C4-2B (cell line): ENCODE data around the gene TFIP11.

Experiments
- H3K27ac ChIP-seq: fragments of 450-650 bp; 2 replicates; pipeline ENCODE4 v1.5.1; 2017
- ZFX ChIP-seq: fragments of 450-650 bp; IDR thresholded peaks from 2 replicates; pipeline ENCODE4 v1.6.1; 2017
- TF ChIP-seq, protein P1 (sequence below): fragments of 450-650 bp; conservative IDR thresholded peaks from 2 replicates; pipeline ENCODE4 v1.5.1; 2017; ENCODE audit warnings: mild to moderate bottlenecking

The TFIP11 gene

DNA sequence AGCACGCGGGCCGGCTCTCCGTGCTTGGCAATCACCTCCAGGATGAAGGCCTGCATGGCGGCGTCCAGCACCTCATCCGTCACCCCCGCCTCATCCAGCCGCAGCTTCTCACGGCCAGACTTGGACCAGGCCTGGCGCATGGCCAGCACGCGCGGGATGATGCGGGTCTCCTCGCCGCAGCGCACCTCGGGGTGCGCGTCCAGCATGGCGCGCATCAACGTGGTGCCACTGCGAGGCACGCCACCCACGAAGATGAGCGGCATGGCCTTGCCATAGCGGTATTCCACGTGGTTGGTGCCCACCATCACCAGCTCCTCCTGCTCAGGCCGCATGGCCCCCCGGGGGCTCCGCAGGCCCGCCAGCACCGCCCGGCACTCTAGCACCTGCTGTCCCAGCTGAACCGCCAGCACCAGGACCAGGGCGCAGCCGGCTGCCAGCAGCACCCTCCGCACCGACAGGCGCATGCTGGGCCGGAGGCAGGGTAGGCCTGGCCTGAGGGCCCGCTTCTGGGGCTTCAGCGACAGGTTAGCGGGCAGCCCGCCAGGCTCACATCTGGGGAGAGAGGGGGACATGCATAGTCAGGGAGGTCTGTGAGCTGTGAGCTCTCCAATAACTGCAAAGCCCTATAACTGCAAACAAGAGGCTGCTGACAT is 29.0 kb upstream of the TFIP11 start:
- TF ChIP-seq, protein P1, sequence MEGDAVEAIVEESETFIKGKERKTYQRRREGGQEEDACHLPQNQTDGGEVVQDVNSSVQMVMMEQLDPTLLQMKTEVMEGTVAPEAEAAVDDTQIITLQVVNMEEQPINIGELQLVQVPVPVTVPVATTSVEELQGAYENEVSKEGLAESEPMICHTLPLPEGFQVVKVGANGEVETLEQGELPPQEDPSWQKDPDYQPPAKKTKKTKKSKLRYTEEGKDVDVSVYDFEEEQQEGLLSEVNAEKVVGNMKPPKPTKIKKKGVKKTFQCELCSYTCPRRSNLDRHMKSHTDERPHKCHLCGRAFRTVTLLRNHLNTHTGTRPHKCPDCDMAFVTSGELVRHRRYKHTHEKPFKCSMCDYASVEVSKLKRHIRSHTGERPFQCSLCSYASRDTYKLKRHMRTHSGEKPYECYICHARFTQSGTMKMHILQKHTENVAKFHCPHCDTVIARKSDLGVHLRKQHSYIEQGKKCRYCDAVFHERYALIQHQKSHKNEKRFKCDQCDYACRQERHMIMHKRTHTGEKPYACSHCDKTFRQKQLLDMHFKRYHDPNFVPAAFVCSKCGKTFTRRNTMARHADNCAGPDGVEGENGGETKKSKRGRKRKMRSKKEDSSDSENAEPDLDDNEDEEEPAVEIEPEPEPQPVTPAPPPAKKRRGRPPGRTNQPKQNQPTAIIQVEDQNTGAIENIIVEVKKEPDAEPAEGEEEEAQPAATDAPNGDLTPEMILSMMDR, result no peak
- TF ChIP-seq ZFX, result no peak
- no peak overlapping the region for H3K27ac ChIP-seq

DNA sequence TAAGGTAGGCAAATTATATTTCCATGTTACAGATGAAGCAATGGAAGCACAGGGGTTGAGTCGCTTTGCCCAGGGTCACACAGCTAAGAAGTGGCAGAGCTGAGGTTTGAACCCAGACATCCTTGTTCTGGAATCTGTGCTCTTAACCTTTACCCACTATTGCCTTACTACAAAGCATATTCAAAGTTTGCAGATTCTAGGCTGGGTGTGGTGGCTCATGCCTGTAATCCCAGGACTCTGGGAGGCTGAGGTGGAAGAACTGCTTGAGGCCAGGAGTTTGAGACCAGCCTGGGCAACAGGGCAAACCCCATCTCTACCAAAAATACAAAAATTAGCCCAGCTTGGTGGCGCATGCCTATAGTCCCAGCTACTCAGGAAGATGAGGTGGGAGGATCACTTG is 27.8 kb upstream of the TFIP11 start:
- TF ChIP-seq, protein P1, result no peak
- TF ChIP-seq ZFX, result no peak
- H3K27ac ChIP-seq, result no peak overlapping the region

DNA sequence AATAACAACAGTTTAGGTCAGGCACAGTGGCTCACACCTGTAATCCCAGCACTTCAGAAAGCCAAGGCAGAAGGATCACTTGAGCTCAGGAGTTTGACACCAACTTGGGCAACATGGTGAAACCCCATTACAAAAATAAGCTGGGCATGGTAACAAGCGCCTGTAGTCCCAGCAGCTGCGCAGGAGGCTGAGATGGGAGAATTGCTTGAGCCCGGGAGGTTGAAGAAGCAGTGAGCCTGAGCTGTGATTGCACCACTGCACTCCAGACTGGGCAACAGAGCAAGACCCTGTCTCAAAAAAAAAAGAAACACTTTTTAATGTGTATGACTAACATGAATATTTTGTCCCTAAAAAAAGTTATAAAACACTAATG is 24.5 kb upstream of the TFIP11 start:
- no peak overlapping the region for H3K27ac ChIP-seq
- no peak for TF ChIP-seq ZFX
- TF ChIP-seq, protein P1, result no peak

DNA sequence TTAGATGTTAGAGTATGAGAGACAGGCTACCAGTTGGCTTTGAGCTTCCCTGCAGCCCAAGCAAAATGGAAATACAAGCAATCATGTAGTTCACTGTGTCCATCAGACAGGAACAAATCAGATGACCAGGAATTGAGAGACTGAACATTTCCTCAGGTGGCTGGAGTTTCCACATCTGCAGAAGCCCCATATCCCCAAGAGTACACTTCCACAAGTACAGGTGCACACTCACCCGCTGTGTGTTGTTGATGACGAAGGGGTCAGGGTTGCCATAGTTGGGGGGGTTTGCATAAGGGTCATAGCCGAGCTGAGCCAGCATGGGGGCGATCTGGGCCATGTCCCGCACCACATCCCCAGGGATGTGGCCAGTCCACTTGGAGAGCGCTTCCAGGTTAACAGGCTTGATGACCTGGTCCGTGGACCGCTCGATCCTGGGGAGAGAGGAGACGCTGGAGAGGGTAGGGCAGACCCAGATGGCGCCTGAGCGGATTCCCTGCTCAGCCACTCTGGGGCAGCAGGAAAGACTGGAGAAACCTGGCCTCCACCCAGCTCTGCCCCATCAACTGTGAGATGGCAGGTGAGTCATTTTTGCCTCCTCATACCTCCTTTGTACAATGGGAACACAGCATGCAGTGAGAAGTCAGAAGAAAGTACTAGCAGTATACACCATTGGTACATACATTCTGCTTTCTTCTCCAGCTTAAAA is 23.9 kb upstream of the TFIP11 start:
- no peak overlapping the region for H3K27ac ChIP-seq
- TF ChIP-seq ZFX, result no peak
- TF ChIP-seq, protein P1, result no peak

DNA sequence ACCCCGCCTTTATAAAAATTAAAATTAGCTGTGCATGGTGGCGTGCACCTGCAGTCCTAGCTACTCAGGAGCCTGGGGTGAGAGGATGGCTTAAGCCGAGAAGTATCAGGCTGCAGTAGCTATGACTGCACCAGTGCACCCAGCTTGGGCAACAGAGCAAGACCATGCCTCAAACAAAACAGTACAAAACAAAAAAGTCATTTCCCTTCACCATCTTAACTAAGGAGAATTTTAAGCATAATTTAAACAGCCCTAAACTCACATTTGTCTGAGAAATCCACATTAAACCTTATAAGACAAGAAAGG is 23.3 kb upstream of the TFIP11 start:
- no peak overlapping the region for H3K27ac ChIP-seq
- TF ChIP-seq, protein P1, result no peak
- TF ChIP-seq ZFX, result no peak

DNA sequence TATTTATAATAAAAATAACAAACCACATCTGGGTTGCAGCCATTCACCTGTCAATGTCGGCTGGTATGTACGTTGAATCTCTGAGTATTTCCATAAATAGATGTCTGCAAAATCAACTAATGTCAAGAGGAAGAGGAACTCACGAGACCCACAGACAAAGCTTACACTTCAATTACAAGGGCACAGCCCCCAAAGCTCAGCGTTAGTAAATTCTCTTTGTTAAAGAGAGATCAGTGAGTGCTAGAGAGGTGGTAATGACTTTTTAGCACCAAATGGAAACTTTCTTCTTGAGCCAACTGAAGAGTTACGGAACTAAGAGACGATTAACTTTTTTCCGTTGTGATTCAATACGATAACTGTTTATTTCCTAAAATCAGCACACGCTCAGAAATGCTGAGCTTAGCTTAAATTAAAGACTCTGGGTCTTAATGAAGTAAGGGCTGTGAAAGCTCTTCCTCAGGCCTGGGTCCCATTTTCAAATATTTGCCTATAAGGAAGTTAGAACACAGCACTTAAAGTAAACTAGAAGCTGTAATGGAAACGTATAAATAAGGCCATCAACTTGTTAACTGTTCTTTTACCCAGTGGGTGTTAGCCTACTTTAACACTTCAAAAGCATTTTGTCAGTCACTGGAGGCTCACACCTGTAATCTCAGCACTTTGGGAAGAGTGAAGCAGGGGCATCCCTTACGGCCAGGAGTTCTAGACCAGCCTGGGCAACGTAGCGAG is 22.8 kb upstream of the TFIP11 start:
- H3K27ac ChIP-seq, result no peak overlapping the region
- TF ChIP-seq ZFX, result no peak
- TF ChIP-seq, protein P1, result no peak

DNA sequence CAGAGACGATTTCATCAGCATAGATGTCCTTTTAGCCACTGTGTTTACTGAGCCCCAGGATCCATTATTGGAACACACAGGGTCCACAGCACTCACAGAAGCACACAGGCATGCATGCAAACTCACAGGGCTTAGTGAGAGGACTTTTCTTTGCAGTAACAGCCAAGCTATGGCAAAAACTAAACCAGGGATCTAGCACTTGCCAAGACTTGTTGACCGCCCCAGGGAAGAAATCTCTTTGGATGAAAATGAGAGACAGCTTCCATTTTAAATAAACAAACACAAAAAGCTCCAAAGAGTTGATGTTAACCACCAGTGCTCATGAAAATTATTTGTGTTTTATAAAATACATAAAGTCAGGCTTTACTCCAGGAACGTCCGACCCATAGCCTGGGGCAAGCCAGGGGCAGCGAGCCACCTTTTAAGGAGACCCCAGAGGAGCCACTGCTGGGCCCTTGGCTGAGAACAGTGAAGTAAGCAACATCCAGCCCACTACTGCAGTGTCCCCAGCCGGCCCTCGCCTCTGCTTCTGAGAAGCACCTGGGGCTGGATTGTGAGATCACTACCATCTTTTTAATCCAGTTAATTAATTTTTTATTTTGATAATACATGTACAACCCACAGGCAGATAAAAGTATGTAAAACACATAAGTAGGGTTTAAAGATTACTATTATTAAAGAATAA is 22.0 kb upstream of the TFIP11 start:
- TF ChIP-seq, protein P1, result no peak
- TF ChIP-seq ZFX, result no peak
- no peak overlapping the region for H3K27ac ChIP-seq
